Gastrocnemius medialis (tissue), 4 donors: ENCODE measurements around the gene RBMS3. TPM values are rescaled to one million over a fixed set of nuclear protein-coding genes. Genes with fewer than 3 reads are reported as not detected.

ENCODE experiments used
- ATAC-seq, 2 donors: fragments of 150-250 bp; one replicate each; pipeline ENCODE4 v1.9.1; 2016
- DNase-seq, 2 donors: peaks; one replicate each; pipeline ENCODE4 v3.0.0-alpha.2; 2019
- H3K27ac ChIP-seq, 4 donors: fragments of 200-600 bp; sonication (generic); 1 replicate in 1 of 4; 2 replicates in 3 of 4; pipeline ENCODE4 v1.5.1; 2016 to 2018; ENCODE audit warnings: mild to moderate bottlenecking in 2 of 4, moderate library complexity in 1 of 4
- H3K27me3 ChIP-seq, 3 donors: fragments of 200-600 bp; sonication (generic) in 2 of 3; 1 replicate in 1 of 3; 2 replicates in 2 of 3; pipeline versions ENCODE4 v1.5.1 to v1.6.0; 2016 to 2019; ENCODE audit warnings: mild to moderate bottlenecking in 1 of 3, moderate library complexity in 1 of 3
- H3K36me3 ChIP-seq, 2 donors: fragments of 200-600 bp; sonication (generic) in 1 of 2; one replicate each; pipeline ENCODE4 v1.5.1; 2017 to 2018
- H3K4me1 ChIP-seq, 2 donors: fragments of 200-600 bp; sonication (generic) in 1 of 2; one replicate each; pipeline ENCODE4 v1.5.1; 2016 to 2017; ENCODE audit warnings: mild to moderate bottlenecking in 2 of 2
- H3K4me3 ChIP-seq, 4 donors: fragments of 200-600 bp; sonication (generic) in 3 of 4; 1 replicate in 1 of 4; 2 replicates in 3 of 4; pipeline ENCODE4 v1.5.1; 2016 to 2019; ENCODE audit warnings: mild to moderate bottlenecking in 2 of 4
- H3K9me3 ChIP-seq, 3 donors: fragments of 200-600 bp; sonication (generic) in 2 of 3; 1 replicate in 1 of 3; 2 replicates in 2 of 3; pipeline ENCODE4 v1.5.1; 2016 to 2019
- CTCF ChIP-seq, 5 experiments: fragments of 450-650 bp in 3 of 5; fragments of 200-600 bp in 2 of 5; sonication (generic) in 2 of 5; IDR thresholded peaks in 4 of 5; conservative IDR thresholded peaks in 1 of 5; 1 replicate in 4 of 5; 2 replicates in 1 of 5; pipeline ENCODE4 v1.5.1; 2016 to 2019; ENCODE audit warnings: antibody characterized with exemption in 5 of 5, mild to moderate bottlenecking in 3 of 5, moderate library complexity in 3 of 5
- POLR2A ChIP-seq, 2 donors: fragments of 450-650 bp; IDR thresholded peaks; one replicate each; pipeline ENCODE4 v1.6.1; 2017; ENCODE audit warnings: antibody characterized with exemption in 2 of 2, mild to moderate bottlenecking in 2 of 2, moderate library complexity in 2 of 2
- in situ Hi-C, 4 donors: fragments of 200-750 bp; cut with MboI; loops; one replicate each; pipeline versions ENCODE4 v1.15.0 to v1.8.0; 2017; ENCODE audit warnings: low sequenced_read_pairs in 4 of 4
- intact Hi-C: fragments of 100-400 bp; cut with DNase I; formaldehyde crosslinking; loops from one replicate; pipeline ENCODE4 v1.15.1; 2023; ENCODE audit warnings: low total_unique reads
- total RNA-seq, 4 donors: library from RNA; depleted of rRNA; stranded (reverse); fragments of >200 nt; gene quantifications; one replicate each; pipeline versions ENCODE4 v1.1.0 to v1.2.3, GENCODE V29; 2016

Gene RBMS3
- total RNA-seq, 4 donors from 2014 or later, result 16.1 to 38.8 (median 22.7) TPM

GRCh38 chr3:30007668-30008067 lies 726.8 kb downstream of the RBMS3 start:
- Histone ChIP-seq H3K4me3 (no peak overlapping the region), H3K27ac (no peak overlapping the region), H3K27me3 (no peaks in the 10 kb centered on the region), H3K36me3 (no peaks in the 10 kb centered on the region), H3K4me1 (peaks cover 6 to 7% of the 10 kb centered on the region in 2 donors), H3K9me3 (no peaks in the 10 kb centered on the region)
- no peak for TF ChIP-seq CTCF (IDR thresholded peaks at IDR 0.05 in 4 of 5, conservative IDR thresholded peaks at IDR 0.05 in 1 of 5)
- no peak for TF ChIP-seq POLR2A (IDR thresholded peaks at IDR 0.05)
- intact Hi-C loops, result no loop called here
- DNase-seq, result no peak
- no peak for ATAC-seq
- in situ Hi-C loops, result no loop called here

- DNase-seq, result no peak
- no peak for ATAC-seq
- H3K9me3 ChIP-seq, result no peaks in the 10 kb centered on the region
- TF ChIP-seq POLR2A (IDR thresholded peaks at IDR 0.05) (no peak), CTCF (IDR thresholded peaks at IDR 0.05 in 4 of 5, conservative IDR thresholded peaks at IDR 0.05 in 1 of 5) (no peak)
- peaks cover 0 to 5% of the 10 kb centered on the region in 2 donors for H3K4me1 ChIP-seq
- H3K27ac ChIP-seq, result no peak overlapping the region
- intact Hi-C loops (no loop called here), in situ Hi-C loops (no loop called here)
- H3K27me3 ChIP-seq, result no peaks in the 10 kb centered on the region
- H3K36me3 ChIP-seq, result no peaks in the 10 kb centered on the region
- no peak overlapping the region for H3K4me3 ChIP-seq
These were observed 730.4 kb downstream of the RBMS3 start for GRCh38 chr3:30011237-30011803.

GRCh38 chr3:30012941-30013543 lies 732.2 kb downstream of the RBMS3 start:
- ATAC-seq (peak; percentile 36 to 56), DNase-seq (peak; percentile 7 to 32)
- peaks cover 0 to 5% of the 10 kb centered on the region in 2 donors for H3K4me1 ChIP-seq
- TF ChIP-seq CTCF (IDR thresholded peaks at IDR 0.05 in 4 of 5, conservative IDR thresholded peaks at IDR 0.05 in 1 of 5) (peak in 4 of 5 experiments; percentile 47 to 68 (median 53)), POLR2A (IDR thresholded peaks at IDR 0.05) (no peak)
- H3K4me3 ChIP-seq, result no peak overlapping the region
- H3K9me3 ChIP-seq, result no peaks in the 10 kb centered on the region
- H3K27me3 ChIP-seq, result no peaks in the 10 kb centered on the region
- in situ Hi-C loops, result no loop called here
- H3K36me3 ChIP-seq, result no peaks in the 10 kb centered on the region
- intact Hi-C loops, result loop anchor here (1.0 kb wide), 1 partner anchor 186 kb away; no protein-coding TSS in a partner anchor
- no peak overlapping the region for H3K27ac ChIP-seq

DNA sequence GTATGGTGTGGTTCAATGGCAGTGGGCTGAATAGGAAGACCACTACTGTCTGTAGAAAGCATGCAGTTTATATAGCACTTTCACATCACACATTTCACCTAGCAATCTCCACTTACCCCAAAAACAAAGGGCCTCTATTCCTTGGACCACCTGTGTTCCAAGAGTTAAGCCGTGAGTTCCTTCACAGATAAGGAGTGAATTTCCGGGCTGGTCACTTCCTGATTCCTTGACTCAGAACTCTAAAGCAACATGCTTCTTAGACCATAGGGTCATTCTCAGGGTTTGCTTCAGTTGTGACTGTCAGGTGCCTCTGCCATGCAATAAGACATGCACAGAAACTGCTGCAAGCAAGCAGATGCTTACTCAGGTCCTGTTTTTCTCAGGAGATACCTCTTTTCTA lies 737.0 kb downstream of the RBMS3 start:
- Histone ChIP-seq H3K9me3 (no peaks in the 10 kb centered on the region), H3K4me3 (no peak overlapping the region), H3K27ac (no peak overlapping the region), H3K36me3 (no peaks in the 10 kb centered on the region), H3K27me3 (no peaks in the 10 kb centered on the region), H3K4me1 (no peaks in the 10 kb centered on the region)
- TF ChIP-seq CTCF (IDR thresholded peaks at IDR 0.05 in 4 of 5, conservative IDR thresholded peaks at IDR 0.05 in 1 of 5) (no peak), POLR2A (IDR thresholded peaks at IDR 0.05) (no peak)
- intact Hi-C loops (no loop called here), in situ Hi-C loops (no loop called here)
- no peak for ATAC-seq
- no peak for DNase-seq
